ACC112 (cell line): ENCODE data around the gene MUC4.

Source experiments
- H2AFZ ChIP-seq: fragments of 200-600 bp; sonication (generic); one replicate; pipeline ENCODE4 v1.6.0; 2017; ENCODE audit warnings: antibody characterized with exemption, low read length; ENCODE audit not compliant: unreplicated experiment
- H3K27ac ChIP-seq: fragments of 200-600 bp; sonication (generic); 2 replicates; pipeline ENCODE4 v1.5.1; 2014; ENCODE audit warnings: low read depth, mild to moderate bottlenecking, antibody characterized with exemption, low read length, moderate library complexity
- H3K27me3 ChIP-seq: fragments of 200-600 bp; sonication (generic); 2 replicates; pipeline ENCODE4 v1.6.1; 2014; ENCODE audit warnings: mild to moderate bottlenecking, antibody characterized with exemption, low read length, moderate library complexity, mixed read lengths; ENCODE audit not compliant: insufficient read depth
- H3K36me3 ChIP-seq: fragments of 200-600 bp; sonication (generic); 2 replicates; pipeline ENCODE4 v1.6.1; 2016; ENCODE audit warnings: mild to moderate bottlenecking, antibody characterized with exemption, low read length, moderate library complexity, mixed read lengths; ENCODE audit not compliant: insufficient read depth
- H3K4me1 ChIP-seq: fragments of 200-600 bp; sonication (generic); one replicate; pipeline ENCODE4 v1.6.1; 2016; ENCODE audit warnings: low read length, mixed read lengths; ENCODE audit not compliant: insufficient read depth, unreplicated experiment, control insufficient read depth
- H3K4me3 ChIP-seq: fragments of 200-600 bp; sonication (generic); 2 replicates; pipeline ENCODE4 v1.5.1; 2014; ENCODE audit warnings: mild to moderate bottlenecking, low read depth, low read length
- H3K79me2 ChIP-seq: fragments of 200-600 bp; sonication (generic); one replicate; pipeline ENCODE4 v1.6.0; 2016; ENCODE audit warnings: low read length; ENCODE audit not compliant: control insufficient read depth, unreplicated experiment, insufficient read depth

The MUC4 gene

GRCh38 chr3:195811756-195812155, at the start of gene MUC4:
Gene MUC4, minus strand, starts transcription at chr3:195811929. Its CDS starts 112 bp downstream, at chr3:195811817.
- no peaks in the 10 kb centered on the region for H3K79me2 ChIP-seq
- no peak within 1 kb of the TSS for H2AFZ ChIP-seq
- H3K4me1 ChIP-seq, result no peaks in the 10 kb centered on the region
- H3K27ac ChIP-seq, result no peak within 1 kb of the TSS
- peaks cover 26% of the 10 kb centered on the region for H3K27me3 ChIP-seq
- no peaks in the 10 kb centered on the region for H3K36me3 ChIP-seq
- H3K4me3 ChIP-seq, result no peak within 1 kb of the TSS

- H3K27ac ChIP-seq, result no peak overlapping the region
- no peaks in the 10 kb centered on the region for H3K27me3 ChIP-seq
- H3K4me1 ChIP-seq, result peaks cover 6% of the 10 kb centered on the region
- H2AFZ ChIP-seq, result no peak overlapping the region
- H3K4me3 ChIP-seq, result no peak overlapping the region
- no peaks in the 10 kb centered on the region for H3K36me3 ChIP-seq
- H3K79me2 ChIP-seq, result no peaks in the 10 kb centered on the region
These were observed 48.7 kb upstream of the MUC4 start for GRCh38 chr3:195860456-195860855.

- H3K4me1 ChIP-seq, result peaks cover 6% of the 10 kb centered on the region
- H3K27me3 ChIP-seq, result no peaks in the 10 kb centered on the region
- no peak overlapping the region for H3K27ac ChIP-seq
- H2AFZ ChIP-seq, result peak overlapping the region; percentile 50
- no peaks in the 10 kb centered on the region for H3K36me3 ChIP-seq
- H3K79me2 ChIP-seq, result no peaks in the 10 kb centered on the region
- 0 out of 2 replicates have a peak overlapping the region, but pooled peaks have one; percentile 38 for H3K4me3 ChIP-seq
These were observed 48.2 kb upstream of the MUC4 start for GRCh38 chr3:195859846-195860411.

GRCh38 chr3:195859061-195859845, 47.5 kb upstream of the MUC4 start:
- Histone ChIP-seq H3K79me2 (no peaks in the 10 kb centered on the region), H3K36me3 (no peaks in the 10 kb centered on the region), H2AFZ (peak overlapping the region; percentile 50), H3K27ac (no peak overlapping the region), H3K27me3 (no peaks in the 10 kb centered on the region), H3K4me1 (peaks cover 6% of the 10 kb centered on the region), H3K4me3 (peak overlapping the region; percentile 38)

GRCh38 chr3:195856410-195857084, 44.8 kb upstream of the MUC4 start:
- no peaks in the 10 kb centered on the region for H3K27me3 ChIP-seq
- no peak overlapping the region for H3K4me3 ChIP-seq
- no peaks in the 10 kb centered on the region for H3K36me3 ChIP-seq
- no peak overlapping the region for H2AFZ ChIP-seq
- no peaks in the 10 kb centered on the region for H3K4me1 ChIP-seq
- H3K27ac ChIP-seq, result no peak overlapping the region
- H3K79me2 ChIP-seq, result no peaks in the 10 kb centered on the region

- no peak overlapping the region for H3K4me3 ChIP-seq
- H3K27ac ChIP-seq, result no peak overlapping the region
- H3K4me1 ChIP-seq, result no peaks in the 10 kb centered on the region
- H3K27me3 ChIP-seq, result no peaks in the 10 kb centered on the region
- no peak overlapping the region for H2AFZ ChIP-seq
- H3K79me2 ChIP-seq, result no peaks in the 10 kb centered on the region
- H3K36me3 ChIP-seq, result no peaks in the 10 kb centered on the region
These were observed 44.0 kb upstream of the MUC4 start for GRCh38 chr3:195855471-195856409.

GRCh38 chr3:195854628-195855294, 43.0 kb upstream of the MUC4 start:
- H3K4me3 ChIP-seq, result no peak overlapping the region
- no peaks in the 10 kb centered on the region for H3K27me3 ChIP-seq
- H3K4me1 ChIP-seq, result no peaks in the 10 kb centered on the region
- H3K36me3 ChIP-seq, result no peaks in the 10 kb centered on the region
- H3K27ac ChIP-seq, result no peak overlapping the region
- H3K79me2 ChIP-seq, result no peaks in the 10 kb centered on the region
- no peak overlapping the region for H2AFZ ChIP-seq

GRCh38 chr3:195853996-195854395, 42.3 kb upstream of the MUC4 start:
- Histone ChIP-seq H3K36me3 (no peaks in the 10 kb centered on the region), H3K79me2 (no peaks in the 10 kb centered on the region), H3K4me1 (no peaks in the 10 kb centered on the region), H2AFZ (no peak overlapping the region), H3K4me3 (no peak overlapping the region), H3K27me3 (no peaks in the 10 kb centered on the region), H3K27ac (no peak overlapping the region)

GRCh38 chr3:195853036-195853435, 41.3 kb upstream of the MUC4 start:
- no peak overlapping the region for H3K4me3 ChIP-seq
- no peaks in the 10 kb centered on the region for H3K4me1 ChIP-seq
- H3K36me3 ChIP-seq, result no peaks in the 10 kb centered on the region
- H3K79me2 ChIP-seq, result no peaks in the 10 kb centered on the region
- H3K27me3 ChIP-seq, result no peaks in the 10 kb centered on the region
- no peak overlapping the region for H3K27ac ChIP-seq
- no peak overlapping the region for H2AFZ ChIP-seq
